ENCODE measurements around the gene NT5C2. TPM values are rescaled to one million over a fixed set of nuclear protein-coding genes. Genes with fewer than 3 reads are reported as not detected.

The NT5C2 gene
- total RNA-seq, 4 donors from 2014 or later, result 33.5 to 53.2 (median 35.3) TPM

GRCh38 chr10:103127241-103127640, 65.8 kb downstream of the NT5C2 start:
- Histone ChIP-seq H3K36me3 (no peaks in the 10 kb centered on the region), H3K4me1 (peaks cover 45 to 48% of the 10 kb centered on the region in 2 donors), H3K27ac (peak overlapping the region; percentile 79 to 92 (median 86))

GRCh38 chr10:103125323-103126267, 67.5 kb downstream of the NT5C2 start:
- Histone ChIP-seq H3K4me1 (peaks cover 58 to 59% of the 10 kb centered on the region in 2 donors), H3K27me3 (no peaks in the 10 kb centered on the region), H3K9me3 (no peaks in the 10 kb centered on the region), H3K36me3 (no peaks in the 10 kb centered on the region), H3K27ac (peak overlapping the region; percentile 79 to 92 (median 86)), H3K4me3 (no peak overlapping the region)
- ATAC-seq, result no peak
- intact Hi-C loops (cut with DNase I; ENCODE audit: low total_unique reads) (no loop called here), in situ Hi-C loops (cut with MboI; ENCODE audit: low sequenced_read_pairs in 4 of 4) (no loop called here)
- DNase-seq, result no peak
- TF ChIP-seq POLR2A (IDR thresholded peaks at IDR 0.05), result no peak
- no peak for TF ChIP-seq CTCF (IDR thresholded peaks at IDR 0.05 in 4 of 5, conservative IDR thresholded peaks at IDR 0.05 in 1 of 5)

More at GRCh38 chr10:103127241-103127640, 65.8 kb downstream of the NT5C2 start:
- Histone ChIP-seq H3K27me3 (no peaks in the 10 kb centered on the region), H3K4me3 (no peak overlapping the region), H3K9me3 (no peaks in the 10 kb centered on the region)
- no peak for TF ChIP-seq POLR2A (IDR thresholded peaks at IDR 0.05)
- TF ChIP-seq CTCF (IDR thresholded peaks at IDR 0.05 in 4 of 5, conservative IDR thresholded peaks at IDR 0.05 in 1 of 5), result no peak
- in situ Hi-C loops (cut with MboI; ENCODE audit: low sequenced_read_pairs in 4 of 4), result no loop called here
- ATAC-seq (no peak), DNase-seq (no peak)
- intact Hi-C loops (cut with DNase I; ENCODE audit: low total_unique reads), result no loop called here

- no peak overlapping the region for H3K4me3 ChIP-seq
- peaks cover 68 to 70% of the 10 kb centered on the region in 2 donors for H3K4me1 ChIP-seq
- peak overlapping the region; percentile 79 to 92 (median 86) for H3K27ac ChIP-seq
- no peaks in the 10 kb centered on the region for H3K36me3 ChIP-seq
- ATAC-seq (no peak), DNase-seq (no peak)
- H3K9me3 ChIP-seq, result no peaks in the 10 kb centered on the region
- intact Hi-C loops (cut with DNase I; ENCODE audit: low total_unique reads), result no loop called here
- in situ Hi-C loops (cut with MboI; ENCODE audit: low sequenced_read_pairs in 4 of 4), result loop anchor here in 2 of 4 donors (5.0 to 25.0 kb wide), 2 partner anchors 68 to 113 kb away; partner anchors contain the start of genes NT5C2 (in 1 of the 2) and RPEL1 (in 1 of the 2)
- H3K27me3 ChIP-seq, result no peaks in the 10 kb centered on the region
- TF ChIP-seq CTCF (IDR thresholded peaks at IDR 0.05 in 4 of 5, conservative IDR thresholded peaks at IDR 0.05 in 1 of 5) (no peak), POLR2A (IDR thresholded peaks at IDR 0.05) (no peak)
Observed at GRCh38 chr10:103124420-103125096, 68.5 kb downstream of the NT5C2 start.

GRCh38 chr10:103123282-103124024, 69.6 kb downstream of the NT5C2 start:
- Histone ChIP-seq H3K9me3 (no peaks in the 10 kb centered on the region), H3K4me3 (no peak overlapping the region), H3K4me1 (peaks cover 78% of the 10 kb centered on the region in 2 donors), H3K36me3 (no peaks in the 10 kb centered on the region), H3K27me3 (no peaks in the 10 kb centered on the region), H3K27ac (peak overlapping the region; percentile 79 to 92 (median 86))
- in situ Hi-C loops (cut with MboI; ENCODE audit: low sequenced_read_pairs in 4 of 4) (loop anchor here in 2 of 4 donors (5.0 to 25.0 kb wide), 2 partner anchors 69 to 114 kb away; partner anchors contain the start of genes NT5C2 (in 1 of the 2) and RPEL1 (in 1 of the 2)), intact Hi-C loops (cut with DNase I; ENCODE audit: low total_unique reads) (no loop called here)
- ATAC-seq (no peak), DNase-seq (no peak)
- TF ChIP-seq CTCF (IDR thresholded peaks at IDR 0.05 in 4 of 5, conservative IDR thresholded peaks at IDR 0.05 in 1 of 5), result no peak
- TF ChIP-seq POLR2A (IDR thresholded peaks at IDR 0.05), result no peak
